SU-DHL-6 (cell line): ENCODE results near the gene PLAA.

Experiments
- H2AFZ ChIP-seq: fragments of 200-600 bp; sonication (generic); 2 replicates; pipeline ENCODE4 v1.6.1; 2014; ENCODE audit warnings: low read depth, mild to moderate bottlenecking, moderate library complexity, mixed read lengths, antibody characterized with exemption, low read length; ENCODE audit not compliant: severe bottlenecking
- H3F3A ChIP-seq: fragments of 200-600 bp; shearing (Covaris generic); 2 replicates; pipeline ENCODE4 v1.6.0; 2016; ENCODE audit warnings: antibody characterized with exemption, mild to moderate bottlenecking; ENCODE audit not compliant: insufficient read depth
- H3K27ac ChIP-seq: fragments of 200-600 bp; sonication (generic); 2 replicates; pipeline ENCODE4 v1.5.1; 2016; ENCODE audit warnings: low read depth, mild to moderate bottlenecking, low read length, moderate library complexity, mixed read lengths
- H3K27me3 ChIP-seq: fragments of 200-600 bp; sonication (generic), shearing (Covaris generic); 2 replicates; pipeline ENCODE4 v1.6.0; 2014; ENCODE audit warnings: mild to moderate bottlenecking, low read length
- H3K36me3 ChIP-seq: fragments of 200-600 bp; sonication (generic); 2 replicates; pipeline ENCODE4 v1.6.1; 2014; ENCODE audit warnings: mild to moderate bottlenecking, low read length, mixed read lengths
- H3K4me2 ChIP-seq: fragments of 300-600, 200-600 bp; shearing (Covaris generic), sonication (generic); 2 replicates; pipeline ENCODE4 v1.6.0; 2014; ENCODE audit warnings: low read length, low read depth, mild to moderate bottlenecking; ENCODE audit not compliant: poor library complexity, severe bottlenecking
- H3K4me3 ChIP-seq: fragments of 200-600 bp; sonication (generic); 2 replicates; pipeline ENCODE4 v1.5.1; 2014; ENCODE audit warnings: antibody characterized with exemption, low read length, mild to moderate bottlenecking, mixed read lengths; ENCODE audit not compliant: insufficient read depth, poor library complexity, severe bottlenecking
- H3K79me2 ChIP-seq: fragments of 200-600 bp; sonication (generic); 2 replicates; pipeline ENCODE4 v1.6.1; 2014; ENCODE audit warnings: mild to moderate bottlenecking, low read length, moderate library complexity; ENCODE audit not compliant: insufficient read depth
- H3K9ac ChIP-seq: fragments of 200-600 bp; sonication (generic); 2 replicates; pipeline ENCODE4 v1.7.0; 2014; ENCODE audit warnings: mild to moderate bottlenecking, low read length
- H3K9me2 ChIP-seq: fragments of 200-600 bp; sonication (generic); replicated peaks from 2 replicates; pipeline ENCODE4 v1.6.1; 2014; ENCODE audit warnings: low read length; ENCODE audit not compliant: insufficient read depth
- H3K9me3 ChIP-seq: fragments of 200-600 bp; sonication (generic); 2 replicates; pipeline ENCODE4 v1.6.1; 2014; ENCODE audit warnings: low read length, mixed read lengths; ENCODE audit not compliant: insufficient read depth
- H4K20me1 ChIP-seq: fragments of 200-600 bp; sonication (generic); 2 replicates; pipeline ENCODE4 v1.6.1; 2014; ENCODE audit warnings: low read depth, mild to moderate bottlenecking, antibody characterized with exemption, low read length, moderate library complexity, mixed read lengths
- EZH2phosphoT487 ChIP-seq: fragments of 200-600 bp; sonication (generic), shearing (Covaris generic); conservative IDR thresholded peaks from 2 replicates; pipeline ENCODE4 v1.6.1; 2018; ENCODE audit warnings: mild to moderate bottlenecking, antibody characterized with exemption, low read length, moderate library complexity, mixed read lengths
- TF ChIP-seq, protein P1 (sequence below): fragments of 200-600 bp; sonication (generic); IDR thresholded peaks from one replicate; pipeline ENCODE4 v1.5.1; 2017; ENCODE audit warnings: antibody characterized with exemption, mild to moderate bottlenecking, low read length, moderate library complexity; ENCODE audit not compliant: insufficient read depth, poor library complexity, severe bottlenecking

The PLAA gene

DNA sequence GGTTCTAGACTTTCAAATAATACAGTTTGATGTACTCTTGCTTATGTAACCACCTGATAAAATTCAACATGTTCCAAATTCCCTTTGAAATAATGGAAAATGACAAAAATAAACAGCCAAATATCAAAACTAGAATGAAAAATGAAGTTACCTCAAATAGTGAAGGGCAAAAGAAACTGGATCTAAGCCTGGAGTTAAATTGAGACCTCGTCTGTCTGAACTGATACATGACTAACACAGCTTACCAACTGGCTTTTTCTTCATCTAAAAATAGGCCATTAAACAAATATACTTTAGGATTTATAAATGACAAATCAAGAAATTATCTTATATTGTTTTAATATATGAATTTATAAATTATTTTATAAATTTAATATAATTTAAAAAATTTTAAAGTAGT lies 42.4 kb downstream of the PLAA start:
- Histone ChIP-seq H3K27me3 (no peaks in the 10 kb centered on the region), H3K4me3 (no peak overlapping the region), H4K20me1 (no peaks in the 10 kb centered on the region), H3K9me3 (no peaks in the 10 kb centered on the region), H3K79me2 (no peaks in the 10 kb centered on the region), H3F3A (no peaks in the 10 kb centered on the region; the same call in 1 of the 2 replicates), H3K27ac (no peak overlapping the region), H2AFZ (no peak overlapping the region), H3K4me2 (no peak overlapping the region), H3K9ac (no peak overlapping the region), H3K9me2 (no peaks in the 10 kb centered on the region), H3K36me3 (peaks cover 38% of the 10 kb centered on the region)
- TF ChIP-seq, protein P1, sequence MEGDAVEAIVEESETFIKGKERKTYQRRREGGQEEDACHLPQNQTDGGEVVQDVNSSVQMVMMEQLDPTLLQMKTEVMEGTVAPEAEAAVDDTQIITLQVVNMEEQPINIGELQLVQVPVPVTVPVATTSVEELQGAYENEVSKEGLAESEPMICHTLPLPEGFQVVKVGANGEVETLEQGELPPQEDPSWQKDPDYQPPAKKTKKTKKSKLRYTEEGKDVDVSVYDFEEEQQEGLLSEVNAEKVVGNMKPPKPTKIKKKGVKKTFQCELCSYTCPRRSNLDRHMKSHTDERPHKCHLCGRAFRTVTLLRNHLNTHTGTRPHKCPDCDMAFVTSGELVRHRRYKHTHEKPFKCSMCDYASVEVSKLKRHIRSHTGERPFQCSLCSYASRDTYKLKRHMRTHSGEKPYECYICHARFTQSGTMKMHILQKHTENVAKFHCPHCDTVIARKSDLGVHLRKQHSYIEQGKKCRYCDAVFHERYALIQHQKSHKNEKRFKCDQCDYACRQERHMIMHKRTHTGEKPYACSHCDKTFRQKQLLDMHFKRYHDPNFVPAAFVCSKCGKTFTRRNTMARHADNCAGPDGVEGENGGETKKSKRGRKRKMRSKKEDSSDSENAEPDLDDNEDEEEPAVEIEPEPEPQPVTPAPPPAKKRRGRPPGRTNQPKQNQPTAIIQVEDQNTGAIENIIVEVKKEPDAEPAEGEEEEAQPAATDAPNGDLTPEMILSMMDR, result no peak
- no peak for TF ChIP-seq EZH2phosphoT487

DNA sequence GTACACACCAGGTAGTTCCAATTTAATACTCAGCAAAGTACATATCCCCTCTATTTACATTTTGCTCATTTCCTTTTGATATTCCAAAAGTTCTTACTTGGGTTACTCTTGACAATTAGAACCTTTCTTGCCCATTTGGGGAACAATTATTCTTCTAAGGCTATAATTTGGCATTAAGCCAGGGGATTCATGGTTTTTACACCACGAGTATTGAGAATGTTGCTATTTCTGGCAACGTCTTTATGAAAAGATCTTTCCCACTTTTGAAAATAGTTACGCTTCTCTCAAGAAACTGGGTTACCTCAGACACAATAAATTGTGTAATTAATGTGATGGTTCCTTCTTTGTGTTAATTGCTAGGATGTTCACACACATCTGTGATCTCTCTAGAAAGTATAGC lies 43.0 kb downstream of the PLAA start:
- TF ChIP-seq EZH2phosphoT487, result no peak
- TF ChIP-seq, protein P1, result no peak
- H3K36me3 ChIP-seq, result peaks cover 34% of the 10 kb centered on the region
- H3K9ac ChIP-seq, result no peak overlapping the region

DNA sequence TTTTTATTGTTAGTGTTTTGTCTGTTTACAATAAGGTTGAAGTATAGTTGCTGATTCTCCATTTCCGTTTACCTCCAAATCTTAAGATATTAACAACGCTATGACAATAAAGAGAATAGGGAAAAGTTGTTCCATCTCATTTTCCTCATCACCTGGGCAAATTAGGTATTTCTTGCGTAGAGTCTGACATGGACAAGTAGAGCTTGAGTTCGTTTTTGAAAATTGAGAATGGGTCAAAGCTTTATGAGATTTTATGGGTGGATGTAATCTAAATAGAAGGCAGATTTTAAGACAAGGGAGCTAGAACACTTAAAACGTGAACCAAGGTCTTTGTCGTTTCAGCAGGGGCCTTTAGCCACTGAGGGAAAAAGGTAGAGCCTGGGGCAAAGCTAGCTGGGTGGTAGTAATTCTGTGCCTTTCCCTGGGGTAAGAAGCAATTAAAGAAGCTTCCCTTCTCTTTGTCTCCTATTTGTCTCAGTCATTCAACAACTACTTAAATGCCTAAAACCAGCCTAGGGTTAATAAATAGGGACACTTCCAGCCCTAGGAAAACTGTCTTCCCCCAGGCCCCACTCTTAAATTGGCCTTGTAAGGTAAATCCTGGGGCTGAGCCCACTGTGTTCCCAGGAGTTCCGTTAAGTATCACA lies 53.9 kb downstream of the PLAA start:
- Histone ChIP-seq H4K20me1 (peaks cover 2% of the 10 kb centered on the region; the same call in 1 of the 2 replicates), H3K27ac (peak overlapping the region; percentile 85), H3F3A (peaks cover 6% of the 10 kb centered on the region; the same call in 1 of the 2 replicates), H3K27me3 (no peaks in the 10 kb centered on the region), H3K79me2 (peaks cover 44% of the 10 kb centered on the region), H3K4me2 (peak overlapping the region; percentile 89), H3K9me2 (no peaks in the 10 kb centered on the region), H3K9me3 (no peaks in the 10 kb centered on the region), H2AFZ (peak overlapping the region; percentile 81), H3K36me3 (0 out of 2 replicates have a peak, but pooled peaks cover 1% of the 10 kb centered on the region), H3K9ac (peak overlapping the region; percentile 91), H3K4me3 (peak overlapping the region; percentile 93)
- TF ChIP-seq, protein P1, result no peak
- TF ChIP-seq EZH2phosphoT487, result no peak

More for the DNA sequence above, 43.0 kb downstream of the PLAA start:
- no peak overlapping the region for H3K4me2 ChIP-seq
- no peaks in the 10 kb centered on the region for H3K79me2 ChIP-seq
- H3K9me2 ChIP-seq, result no peaks in the 10 kb centered on the region
- H2AFZ ChIP-seq, result no peak overlapping the region
- H3F3A ChIP-seq, result no peaks in the 10 kb centered on the region; the same call in 1 of the 2 replicates
- no peak overlapping the region for H3K4me3 ChIP-seq
- H3K9me3 ChIP-seq, result no peaks in the 10 kb centered on the region
- H4K20me1 ChIP-seq, result no peaks in the 10 kb centered on the region
- no peak overlapping the region for H3K27ac ChIP-seq
- no peaks in the 10 kb centered on the region for H3K27me3 ChIP-seq
